EH (cell line): ENCODE results near the gene NDUFA5.

ENCODE experiments used
- DNase-seq: peaks from one replicate; pipeline ENCODE4 v3.0.0-alpha.2; 2015; ENCODE audit warnings: low read depth

The NDUFA5 gene

GRCh38 chr7:123502201-123502600 lies 55.4 kb downstream of the NDUFA5 start:
- no peak for DNase-seq

- DNase-seq = no peak
These were observed 56.6 kb downstream of the NDUFA5 start for GRCh38 chr7:123500878-123501489.

DNA sequence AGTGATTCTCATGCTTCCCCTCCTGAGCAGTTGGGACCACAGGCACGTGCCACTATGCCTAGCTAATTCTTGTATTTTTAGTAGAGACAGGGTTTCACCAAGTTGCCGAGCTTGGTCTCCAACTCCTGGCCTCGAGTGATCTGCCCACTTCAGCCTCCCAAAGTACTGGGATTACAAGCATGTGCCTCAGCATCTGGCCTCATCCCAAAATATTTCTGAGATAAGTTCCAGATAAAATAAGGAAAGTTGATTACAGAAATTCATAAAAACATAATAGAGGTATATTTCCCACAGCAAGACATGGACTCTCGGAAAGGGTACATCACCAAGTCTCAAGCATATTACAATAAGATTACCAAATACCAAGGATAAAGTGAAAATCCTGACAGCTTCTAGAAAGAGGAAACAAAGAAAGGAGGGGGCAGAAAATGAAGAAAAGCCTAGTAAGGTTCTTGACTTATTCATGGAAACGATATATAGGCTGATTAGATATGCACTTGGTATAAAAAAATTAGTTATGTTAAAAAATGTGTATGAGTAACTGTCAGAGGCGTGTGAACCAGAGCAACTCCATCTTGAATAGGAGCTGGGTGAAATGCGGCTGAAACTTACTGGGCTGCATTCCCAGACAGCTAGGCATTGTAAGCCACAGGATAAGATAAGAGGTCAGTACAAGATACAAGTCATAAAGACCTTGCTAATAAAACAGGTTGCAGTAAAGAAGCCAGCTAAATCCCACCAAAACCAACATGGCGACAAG lies 58.2 kb downstream of the NDUFA5 start:
- DNase-seq = no peak

- no peak for DNase-seq
These were observed 59.0 kb downstream of the NDUFA5 start for GRCh38 chr7:123498601-123499000.

DNA sequence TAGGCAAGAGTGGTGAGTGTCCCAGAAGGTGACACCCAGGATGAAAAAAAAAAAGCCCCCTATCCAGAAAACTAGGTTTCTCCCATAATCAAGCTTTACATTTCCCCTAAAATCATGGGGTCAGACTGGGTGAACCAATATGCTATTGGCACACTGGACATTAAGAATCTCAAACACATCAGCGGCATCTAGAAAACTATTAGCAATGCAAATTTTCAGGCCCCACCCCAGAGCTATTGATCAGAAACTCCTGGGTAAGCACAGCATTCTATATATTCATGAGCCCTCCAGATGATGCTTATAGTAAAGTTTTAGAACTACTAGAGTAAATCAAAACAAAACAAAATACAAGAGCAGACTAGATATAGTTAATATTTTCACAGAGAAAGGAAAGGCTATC lies 59.6 kb downstream of the NDUFA5 start:
- DNase-seq = no peak

GRCh38 chr7:123494193-123494796 lies 63.3 kb downstream of the NDUFA5 start:
- peak; percentile 45 for DNase-seq

GRCh38 chr7:123492485-123492884 lies 65.1 kb downstream of the NDUFA5 start:
- no peak for DNase-seq
